H9 (cell line): Measurements from ENCODE around the gene CREB5. TPM values are rescaled to one million over a fixed set of nuclear protein-coding genes. Genes with fewer than 3 reads are reported as not detected.

Experiments
- DNase-seq: peaks from one replicate; pipeline ENCODE4 v3.0.0-alpha.2; 2017
- H2AFZ ChIP-seq: one replicate; pipeline ENCODE4 v1.6.1; 2013; ENCODE audit warnings: mild to moderate bottlenecking, low read length, control low read depth, moderate library complexity
- H2AK5ac ChIP-seq: 2 replicates; pipeline ENCODE4 v1.6.1; 2013; ENCODE audit warnings: low read length, control low read depth, mixed read lengths; ENCODE audit not compliant: insufficient read length
- H2BK120ac ChIP-seq: one replicate; pipeline ENCODE4 v1.6.1; 2013; ENCODE audit warnings: low read depth, mild to moderate bottlenecking, low read length, control low read depth, inconsistent platforms; ENCODE audit not compliant: poor library complexity, severe bottlenecking
- H2BK12ac ChIP-seq: 2 replicates; pipeline ENCODE4 v1.6.1; 2013; ENCODE audit warnings: low read length, control low read depth, mixed read lengths, low read depth; ENCODE audit not compliant: insufficient read length
- H2BK15ac ChIP-seq: 2 replicates; pipeline ENCODE4 v1.6.1; 2013; ENCODE audit warnings: low read depth, low read length, control low read depth
- H2BK20ac ChIP-seq: one replicate; pipeline ENCODE4 v1.6.1; 2013; ENCODE audit warnings: low read depth, mild to moderate bottlenecking, low read length, control low read depth, inconsistent platforms; ENCODE audit not compliant: poor library complexity, severe bottlenecking
- H2BK5ac ChIP-seq: 2 replicates; pipeline ENCODE4 v1.6.1; 2013; ENCODE audit warnings: low read length, control low read depth, mixed read lengths; ENCODE audit not compliant: insufficient read length
- H3K14ac ChIP-seq: 2 replicates; pipeline ENCODE4 v1.6.1; 2013; ENCODE audit warnings: low read length, control low read depth; ENCODE audit not compliant: insufficient read depth
- H3K18ac ChIP-seq: 2 replicates; pipeline ENCODE4 v1.6.1; 2013; ENCODE audit warnings: low read depth, mild to moderate bottlenecking, mixed read lengths, low read length, control low read depth; ENCODE audit not compliant: insufficient read length
- H3K23ac ChIP-seq: 2 replicates; pipeline ENCODE4 v1.6.1; 2013; ENCODE audit warnings: low read length, control low read depth, mixed read lengths, low read depth; ENCODE audit not compliant: insufficient read length
- H3K23me2 ChIP-seq: 2 replicates; pipeline ENCODE4 v1.6.1; 2013; ENCODE audit warnings: low read depth, mild to moderate bottlenecking, mixed read lengths, low read length, control low read depth; ENCODE audit not compliant: insufficient read length, poor library complexity, severe bottlenecking
- H3K27ac ChIP-seq: 2 replicates; pipeline ENCODE4 v1.5.1; 2013; ENCODE audit warnings: low read length, control low read depth, mixed read lengths, low read depth; ENCODE audit not compliant: insufficient read length
- H3K27me3 ChIP-seq: 2 replicates; pipeline ENCODE4 v1.6.1; 2013; ENCODE audit warnings: low read length, control low read depth, inconsistent platforms; ENCODE audit not compliant: insufficient read depth
- H3K4ac ChIP-seq: 2 replicates; pipeline ENCODE4 v1.6.1; 2013; ENCODE audit warnings: low read depth, mild to moderate bottlenecking, control low read depth, inconsistent platforms, low read length, moderate library complexity
- H3K4me1 ChIP-seq: 2 replicates; pipeline ENCODE4 v1.6.1; 2013; ENCODE audit warnings: low read length, control low read depth, inconsistent platforms; ENCODE audit not compliant: insufficient read depth
- H3K4me2 ChIP-seq: 2 replicates; pipeline ENCODE4 v1.6.1; 2013; ENCODE audit warnings: low read length, control low read depth, mixed read lengths; ENCODE audit not compliant: insufficient read length, insufficient read depth
- H3K56ac ChIP-seq: 2 replicates; pipeline ENCODE4 v1.6.1; 2013; ENCODE audit warnings: low read depth, mild to moderate bottlenecking, mixed read lengths, low read length, control low read depth; ENCODE audit not compliant: insufficient read length
- H3K79me1 ChIP-seq: 2 replicates; pipeline ENCODE4 v1.6.1; 2013; ENCODE audit warnings: low read depth, mild to moderate bottlenecking, moderate library complexity, low read length, control low read depth, inconsistent platforms; ENCODE audit not compliant: insufficient read depth, poor library complexity, severe bottlenecking
- H3K79me2 ChIP-seq: 2 replicates; pipeline ENCODE4 v1.6.1; 2013; ENCODE audit warnings: low read length, control low read depth, inconsistent platforms; ENCODE audit not compliant: insufficient read depth
- H3K9ac ChIP-seq: 2 replicates; pipeline ENCODE4 v1.6.1; 2013; ENCODE audit warnings: low read length, control low read depth, mixed read lengths; ENCODE audit not compliant: insufficient read length; ENCODE audit errors: extremely low read depth
- H3K9me3 ChIP-seq: one replicate; pipeline ENCODE4 v1.6.1; 2013; ENCODE audit warnings: low read depth, low read length, inconsistent platforms; ENCODE audit not compliant: control insufficient read depth
- H3T11ph ChIP-seq: one replicate; pipeline ENCODE4 v1.6.1; 2013; ENCODE audit warnings: mild to moderate bottlenecking, low read length, control low read depth, inconsistent platforms
- H4K20me1 ChIP-seq: one replicate; pipeline ENCODE4 v1.6.1; 2013; ENCODE audit not compliant: control insufficient read depth, insufficient read length, insufficient read depth
- H4K5ac ChIP-seq: 2 replicates; pipeline ENCODE4 v1.6.1; 2013; ENCODE audit warnings: low read depth, mild to moderate bottlenecking, mixed read lengths, low read length, control low read depth; ENCODE audit not compliant: insufficient read length
- H4K8ac ChIP-seq: replicated peaks from 2 replicates; pipeline ENCODE4 v1.6.1; 2013; ENCODE audit warnings: low read length, control low read depth, mixed read lengths, low read depth; ENCODE audit not compliant: insufficient read length
- H4K91ac ChIP-seq: 2 replicates; pipeline ENCODE4 v1.6.1; 2013; ENCODE audit warnings: low read depth, mild to moderate bottlenecking, moderate library complexity, mixed read lengths, low read length, control low read depth; ENCODE audit not compliant: insufficient read length
- H3K27ac Mint-ChIP-seq, 3 experiments: 2 replicates in 2 of 3; 3 replicates in 1 of 3; pipeline ENCODE4 v1.8.0; 2020 to 2021; ENCODE audit warnings: mixed read lengths in 3 of 3, mild to moderate bottlenecking in 1 of 3, moderate library complexity in 1 of 3
- H3K27me3 Mint-ChIP-seq: 2 replicates; pipeline ENCODE4 v1.8.0; 2021; ENCODE audit warnings: low read depth, mild to moderate bottlenecking, moderate library complexity, mixed read lengths
- H3K36me3 Mint-ChIP-seq, 3 experiments: 2 replicates in 2 of 3; 3 replicates in 1 of 3; pipeline ENCODE4 v1.8.0; 2020 to 2021; ENCODE audit warnings: low read depth in 3 of 3, mixed read lengths in 3 of 3; ENCODE audit not compliant: insufficient read depth in 1 of 3
- H3K4me1 Mint-ChIP-seq, 2 experiments: 2 replicates each; pipeline ENCODE4 v1.8.0; 2020; ENCODE audit warnings: mixed read lengths in 2 of 2
- H3K4me3 Mint-ChIP-seq, 2 experiments: 2 replicates in 1 of 2; 3 replicates in 1 of 2; pipeline ENCODE4 v1.8.0; 2020 to 2021; ENCODE audit warnings: mild to moderate bottlenecking in 2 of 2, mixed read lengths in 2 of 2, moderate library complexity in 1 of 2
- H3K9me3 Mint-ChIP-seq, 2 experiments: 2 replicates in 1 of 2; 3 replicates in 1 of 2; pipeline ENCODE4 v1.8.0; 2020; ENCODE audit warnings: mild to moderate bottlenecking in 2 of 2, mixed read lengths in 2 of 2, moderate library complexity in 1 of 2
- WGBS: extraction: QIAGEN DNeasy Blood & Tissue Kit; methylation state at CpG from one replicate; pipeline ENCODE4 v1.1.7; 2013; ENCODE audit warnings: missing lambda C conversion rate, low lambda C conversion rate, mixed read lengths; ENCODE audit not compliant: insufficient read length; ENCODE audit errors: extremely low coverage; 5-methylcytosine and 5-hydroxymethylcytosine counted together
- total RNA-seq: library from RNA; stranded (reverse); gene quantifications from 2 replicates; pipeline ENCODE4 v1.2.1, GENCODE V29; 2021
- TF ChIP-seq, protein P1 (sequence below): fragments of 200-600 bp; sonication (generic); conservative IDR thresholded peaks from 3 replicates; pipeline ENCODE4 v1.8.0; 2021; ENCODE audit warnings: antibody characterized with exemption, mild to moderate bottlenecking

The CREB5 gene
- total RNA-seq, 1 experiment from 2014 or later, result 4.0 TPM

DNA sequence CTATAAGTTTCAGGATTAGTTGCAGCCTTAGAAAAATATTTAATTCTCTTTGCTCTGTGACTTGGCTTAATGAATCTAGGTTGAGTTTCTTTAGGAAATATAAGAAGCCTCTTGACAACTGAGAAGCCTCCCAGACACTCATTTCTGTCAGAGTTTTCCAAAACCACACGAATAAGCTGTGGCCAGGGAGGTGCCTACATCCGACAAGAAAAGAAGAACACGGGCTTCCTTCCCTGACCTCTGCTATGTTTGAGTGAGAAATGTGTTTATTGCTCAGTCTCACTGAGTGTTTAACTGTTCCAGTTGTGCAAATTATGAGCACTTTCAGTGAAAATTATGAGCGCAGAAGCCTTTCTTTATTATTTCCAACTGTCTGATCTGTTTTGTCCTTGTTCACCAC, 440.8 kb downstream of the CREB5 start:
- Histone ChIP-seq H3K4me2 (no peak overlapping the region), H3K56ac (no peak overlapping the region), H3K18ac (no peak overlapping the region)

More for the DNA sequence above, 440.8 kb downstream of the CREB5 start:
- no peak overlapping the region for H4K5ac ChIP-seq
- H3K36me3 Mint-ChIP-seq, result peaks cover 0 to 2% (median 0%) of the 10 kb centered on the region in 3 experiments; a peak in 1 of 7 replicates
- no peak overlapping the region for H4K8ac ChIP-seq
- H4K91ac ChIP-seq, result no peak overlapping the region
- TF ChIP-seq, protein P1, sequence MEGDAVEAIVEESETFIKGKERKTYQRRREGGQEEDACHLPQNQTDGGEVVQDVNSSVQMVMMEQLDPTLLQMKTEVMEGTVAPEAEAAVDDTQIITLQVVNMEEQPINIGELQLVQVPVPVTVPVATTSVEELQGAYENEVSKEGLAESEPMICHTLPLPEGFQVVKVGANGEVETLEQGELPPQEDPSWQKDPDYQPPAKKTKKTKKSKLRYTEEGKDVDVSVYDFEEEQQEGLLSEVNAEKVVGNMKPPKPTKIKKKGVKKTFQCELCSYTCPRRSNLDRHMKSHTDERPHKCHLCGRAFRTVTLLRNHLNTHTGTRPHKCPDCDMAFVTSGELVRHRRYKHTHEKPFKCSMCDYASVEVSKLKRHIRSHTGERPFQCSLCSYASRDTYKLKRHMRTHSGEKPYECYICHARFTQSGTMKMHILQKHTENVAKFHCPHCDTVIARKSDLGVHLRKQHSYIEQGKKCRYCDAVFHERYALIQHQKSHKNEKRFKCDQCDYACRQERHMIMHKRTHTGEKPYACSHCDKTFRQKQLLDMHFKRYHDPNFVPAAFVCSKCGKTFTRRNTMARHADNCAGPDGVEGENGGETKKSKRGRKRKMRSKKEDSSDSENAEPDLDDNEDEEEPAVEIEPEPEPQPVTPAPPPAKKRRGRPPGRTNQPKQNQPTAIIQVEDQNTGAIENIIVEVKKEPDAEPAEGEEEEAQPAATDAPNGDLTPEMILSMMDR, result no peak
- peak overlapping the region; percentile 80 to 84; a peak in 3 of 5 replicates for H3K4me3 Mint-ChIP-seq
- H4K20me1 ChIP-seq, result no peaks in the 10 kb centered on the region
- no CpG with 5 or more reads among the region's 4 CpGs for WGBS
- no peak overlapping the region for H3K27ac ChIP-seq
- H3K27ac Mint-ChIP-seq, result no peak overlapping the region
- H2AFZ ChIP-seq, result no peak overlapping the region
- H3T11ph ChIP-seq, result no peak overlapping the region
- H3K23ac ChIP-seq, result no peak overlapping the region
- no peak overlapping the region for H2BK15ac ChIP-seq
- H3K23me2 ChIP-seq, result no peaks in the 10 kb centered on the region
- no peaks in the 10 kb centered on the region for H3K79me2 ChIP-seq
- peaks cover 7 to 10% of the 10 kb centered on the region in 2 experiments for H3K4me1 Mint-ChIP-seq
- no peak overlapping the region for H2AK5ac ChIP-seq
- H2BK20ac ChIP-seq, result no peak overlapping the region
- H3K27me3 ChIP-seq, result no peaks in the 10 kb centered on the region
- H3K79me1 ChIP-seq, result no peaks in the 10 kb centered on the region
- H3K9me3 ChIP-seq, result no peaks in the 10 kb centered on the region
- DNase-seq, result no peak
- H3K14ac ChIP-seq, result no peak overlapping the region
- no peak overlapping the region for H3K9ac ChIP-seq
- H3K4me1 ChIP-seq, result no peaks in the 10 kb centered on the region
- H3K27me3 Mint-ChIP-seq, result peaks cover 28% of the 10 kb centered on the region
- no peak overlapping the region for H2BK5ac ChIP-seq
- H3K4ac ChIP-seq, result no peak overlapping the region
- H2BK12ac ChIP-seq, result no peak overlapping the region
- H2BK120ac ChIP-seq, result no peak overlapping the region
- H3K9me3 Mint-ChIP-seq, result 0 out of 5 replicates have a peak, but pooled peaks cover 0 to 2% of the 10 kb centered on the region in 2 experiments
